Measurements from ENCODE around the gene PTGES.

GRCh38 chr9:129725795-129726251 lies 27.0 kb downstream of the PTGES start:
- TF ChIP-seq, protein P1, sequence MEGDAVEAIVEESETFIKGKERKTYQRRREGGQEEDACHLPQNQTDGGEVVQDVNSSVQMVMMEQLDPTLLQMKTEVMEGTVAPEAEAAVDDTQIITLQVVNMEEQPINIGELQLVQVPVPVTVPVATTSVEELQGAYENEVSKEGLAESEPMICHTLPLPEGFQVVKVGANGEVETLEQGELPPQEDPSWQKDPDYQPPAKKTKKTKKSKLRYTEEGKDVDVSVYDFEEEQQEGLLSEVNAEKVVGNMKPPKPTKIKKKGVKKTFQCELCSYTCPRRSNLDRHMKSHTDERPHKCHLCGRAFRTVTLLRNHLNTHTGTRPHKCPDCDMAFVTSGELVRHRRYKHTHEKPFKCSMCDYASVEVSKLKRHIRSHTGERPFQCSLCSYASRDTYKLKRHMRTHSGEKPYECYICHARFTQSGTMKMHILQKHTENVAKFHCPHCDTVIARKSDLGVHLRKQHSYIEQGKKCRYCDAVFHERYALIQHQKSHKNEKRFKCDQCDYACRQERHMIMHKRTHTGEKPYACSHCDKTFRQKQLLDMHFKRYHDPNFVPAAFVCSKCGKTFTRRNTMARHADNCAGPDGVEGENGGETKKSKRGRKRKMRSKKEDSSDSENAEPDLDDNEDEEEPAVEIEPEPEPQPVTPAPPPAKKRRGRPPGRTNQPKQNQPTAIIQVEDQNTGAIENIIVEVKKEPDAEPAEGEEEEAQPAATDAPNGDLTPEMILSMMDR (IDR thresholded peaks at IDR 0.05), result no peak
- no peak for TF ChIP-seq EZH2 (IDR thresholded peaks at IDR 0.05)
